GM10248 (cell line): Measurements from ENCODE around the gene PAFAH1B2.
A peak's percentile ranks its signal among the peaks of the same experiment; 100 is the strongest.

Experiments
- CTCF ChIA-PET: fragments of 300-600 bp; sonication (Branson Sonifier 250); formaldehyde crosslinking; extraction: SDS; loops from one replicate; lab custom pipeline; 2021; ENCODE audit warnings: antibody characterized with exemption; lab: Yijun Ruan, JAX
- POLR2A ChIA-PET: fragments of 350-650 bp; sonication (Branson Sonifier 250); formaldehyde crosslinking; extraction: SDS; loops from one replicate; lab custom pipeline; 2020; ENCODE audit warnings: antibody characterized with exemption; lab: Yijun Ruan, JAX
- DNase-seq: peaks from one replicate; pipeline ENCODE4 v3.0.0; 2012; ENCODE audit errors: extremely low spot score
- CTCF ChIP-seq: IDR thresholded peaks from 2 replicates; pipeline ENCODE4 v1.5.1; 2012; ENCODE audit warnings: mild to moderate bottlenecking, low read depth; ENCODE audit errors: extremely low read depth, missing control alignments, control extremely low read depth

PAFAH1B2 gene

GRCh38 chr11:117143871-117144476, at the start of gene PAFAH1B2:
TSS of gene PAFAH1B2 (plus strand) at chr11:117144287. CDS start at chr11:117152448, 8,161 bp downstream.
- ChIA-PET POLR2A (interaction anchor here (1.1 to 1.4 kb wide), 3 partner anchors 35 to 87 kb away, joined by 3 to 5 read pairs (median 5); partner anchors contain the start of gene SIDT2), CTCF (interaction anchor here (0.7 to 2.7 kb wide), 11 partner anchors 9 to 354 kb away, joined by 3 to 9 read pairs (median 4); partner anchors contain the start of genes APOA5, PCSK7 and SIDT2)
- peak; percentile 99 for DNase-seq
- no peak for TF ChIP-seq CTCF

GRCh38 chr11:117094776-117095175, 49.3 kb upstream of the PAFAH1B2 start:
- DNase-seq = no peak
- no peak for TF ChIP-seq CTCF
- ChIA-PET CTCF (interaction anchor here (1.1 to 2.6 kb wide), 5 partner anchors 11 to 304 kb away, joined by 3 to 7 read pairs (median 6); partner anchors contain the start of gene APOA5), POLR2A (interaction anchor here (0.5 to 1.9 kb wide), 2 partner anchors 11 to 75 kb away, joined by 5 read pairs; no protein-coding TSS in a partner anchor)

GRCh38 chr11:117095284-117096161, 48.6 kb upstream of the PAFAH1B2 start:
- ChIA-PET POLR2A (interaction anchor here (1.0 to 1.9 kb wide), 2 partner anchors 12 to 21 kb away, joined by 5 read pairs; no protein-coding TSS in a partner anchor), CTCF (interaction anchor here (0.9 to 2.6 kb wide), 8 partner anchors 10 to 260 kb away, joined by 3 to 9 read pairs (median 4); no protein-coding TSS in a partner anchor)
- no peak for DNase-seq

DNA sequence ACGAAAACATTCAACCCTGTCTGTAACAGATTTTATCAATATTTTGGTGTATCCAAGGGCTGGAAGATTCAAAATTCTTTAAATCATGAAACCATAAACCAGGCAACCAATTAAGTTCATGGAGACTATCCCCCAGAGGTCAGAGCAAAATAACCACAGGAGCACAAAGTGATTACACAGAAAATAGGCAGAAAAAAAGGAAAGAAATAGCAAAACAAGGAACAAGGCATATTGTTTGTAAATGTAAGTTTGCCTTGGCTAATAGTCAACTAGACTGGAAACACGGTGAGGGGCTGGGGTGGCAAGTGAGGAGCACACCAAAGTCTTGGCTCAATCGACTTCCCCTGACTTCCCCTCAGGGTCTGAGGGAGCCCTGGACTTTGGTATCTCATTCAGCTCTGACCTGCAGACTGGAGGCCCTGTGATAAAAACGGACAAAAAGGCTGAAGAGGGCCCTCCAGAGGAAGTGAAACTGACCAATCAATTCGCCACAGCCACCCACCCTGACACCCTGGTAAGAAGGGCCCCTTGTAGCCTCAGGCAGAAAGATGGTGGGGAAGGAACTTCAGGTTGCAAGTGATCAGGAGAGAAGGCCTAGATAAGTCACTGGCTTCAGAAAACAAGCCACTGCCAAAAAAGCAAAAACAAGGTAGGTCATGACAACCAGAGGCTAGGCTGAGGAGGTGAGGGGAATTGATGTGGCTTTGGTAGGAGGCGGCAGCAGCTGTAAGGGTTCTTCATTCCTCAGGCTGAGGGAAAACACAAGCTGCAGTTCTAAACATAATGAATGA, 47.7 kb upstream of the PAFAH1B2 start:
- CTCF ChIA-PET = interaction anchor here (0.8 to 2.6 kb wide), 10 partner anchors 10 to 261 kb away, joined by 3 to 9 read pairs (median 4); no protein-coding TSS in a partner anchor
- TF ChIP-seq CTCF = peak; percentile 23
- DNase-seq = peak; percentile 75
- POLR2A ChIA-PET = interaction anchor here (0.7 to 1.9 kb wide), 4 partner anchors 13 to 260 kb away, joined by 3 to 5 read pairs (median 4); no protein-coding TSS in a partner anchor

More at GRCh38 chr11:117095284-117096161, 48.6 kb upstream of the PAFAH1B2 start:
- no peak for TF ChIP-seq CTCF

DNA sequence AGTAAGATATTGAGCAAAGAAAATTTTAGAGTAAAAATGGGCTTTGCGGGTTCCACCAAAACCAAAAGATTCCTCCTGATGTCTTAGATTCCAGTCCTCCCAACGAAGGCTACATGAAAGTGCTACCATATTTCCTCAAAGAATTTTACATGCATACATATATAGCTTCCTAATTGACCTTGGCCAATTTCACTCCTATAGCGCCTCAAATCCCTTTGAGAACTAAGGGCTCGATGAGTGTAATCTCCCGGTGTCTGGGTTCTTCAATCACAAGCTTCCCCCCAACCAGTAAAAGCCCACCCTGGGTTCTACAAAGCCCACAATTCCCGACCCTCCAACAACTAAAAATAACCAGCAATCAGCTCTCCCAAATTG, 47.1 kb upstream of the PAFAH1B2 start:
- no peak for TF ChIP-seq CTCF
- ChIA-PET CTCF (interaction anchor here (0.8 to 2.2 kb wide), 8 partner anchors 9 to 261 kb away, joined by 3 to 9 read pairs (median 4); no protein-coding TSS in a partner anchor), POLR2A (interaction anchor here (0.7 to 1.1 kb wide), 3 partner anchors 20 to 261 kb away, joined by 3 to 5 read pairs (median 4); no protein-coding TSS in a partner anchor)

More for the DNA sequence above, 47.1 kb upstream of the PAFAH1B2 start:
- no peak for DNase-seq
